IMR-90 (cell line): ENCODE results near the gene PAGE2. TPM values are rescaled to one million over a fixed set of nuclear protein-coding genes. Genes with fewer than 3 reads are reported as not detected.

Experiments used
- ATAC-seq: fragments of 200-7000 bp; cut with Tn5 transposase; 2 replicates; pipeline ENCODE4 v1.9.1; 2020; ENCODE audit warnings: low read depth, mild to moderate bottlenecking, moderate library complexity
- BruUV-seq: library from RNA; stranded (reverse); fragments of 400-500 nt; replicated peaks from 2 replicates; lab custom pipeline; 2021; lab: Mats Ljungman, UMichigan
- CTCF ChIA-PET: fragments of 300-600 bp; formaldehyde crosslinking; extraction: SDS; loops from one replicate; lab custom pipeline; 2021; ENCODE audit warnings: antibody characterized with exemption; lab: Yijun Ruan, JAX
- POLR2A ChIA-PET: fragments of 300-600 bp; sonication (Branson Sonifier 250); formaldehyde crosslinking; loops from one replicate; lab custom pipeline; 2022; ENCODE audit warnings: antibody characterized with exemption; ENCODE audit not compliant: unreplicated experiment; lab: Charles Lee
- DNase-seq: peaks from one replicate; pipeline ENCODE4 v3.0.0; 2013
- H2AFZ ChIP-seq: replicated peaks from 2 replicates; pipeline ENCODE3; 2013; ENCODE audit warnings: low read length, mild to moderate bottlenecking; ENCODE audit not compliant: poor library complexity
- H2AK5ac ChIP-seq: 2 replicates; pipeline ENCODE4 v1.6.1; 2013; ENCODE audit warnings: low read depth, low read length, inconsistent platforms
- H2AK9ac ChIP-seq: replicated peaks from 2 replicates; pipeline ENCODE3; 2013; ENCODE audit warnings: mild to moderate bottlenecking, low read depth, low read length, moderate library complexity; ENCODE audit not compliant: poor library complexity
- H2BK120ac ChIP-seq: 2 replicates; pipeline ENCODE4 v1.6.1; 2013; ENCODE audit warnings: low read depth, low read length, inconsistent platforms
- H2BK15ac ChIP-seq: 3 replicates; pipeline ENCODE4 v1.6.1; 2013; ENCODE audit warnings: low read depth, low read length, inconsistent platforms
- H2BK20ac ChIP-seq: 2 replicates; pipeline ENCODE4 v1.6.1; 2013; ENCODE audit warnings: low read depth, mild to moderate bottlenecking, inconsistent platforms, low read length, moderate library complexity
- H2BK5ac ChIP-seq: 2 replicates; pipeline ENCODE4 v1.6.1; 2013; ENCODE audit warnings: mild to moderate bottlenecking, low read depth, low read length, inconsistent platforms; ENCODE audit not compliant: poor library complexity, severe bottlenecking
- H3K14ac ChIP-seq: replicated peaks from 2 replicates; pipeline ENCODE4 v1.6.1; 2013; ENCODE audit warnings: low read depth, low read length, inconsistent platforms
- H3K18ac ChIP-seq: 2 replicates; pipeline ENCODE4 v1.6.1; 2013; ENCODE audit warnings: low read depth, low read length, control low read depth
- H3K23ac ChIP-seq: 2 replicates; pipeline ENCODE4 v1.6.1; 2013; ENCODE audit warnings: low read depth, low read length, inconsistent platforms
- H3K27ac ChIP-seq: 2 replicates; pipeline ENCODE4 v1.5.1; 2013; ENCODE audit warnings: mild to moderate bottlenecking, control low read depth, low read length; ENCODE audit not compliant: insufficient read depth
- H3K27me3 ChIP-seq: 2 replicates; pipeline ENCODE4 v1.6.1; 2013; ENCODE audit warnings: low read length; ENCODE audit not compliant: control insufficient read depth, insufficient read depth
- H3K36me3 ChIP-seq: 2 replicates; pipeline ENCODE4 v1.6.1; 2013; ENCODE audit warnings: low read length, mixed read lengths; ENCODE audit not compliant: control insufficient read depth, insufficient read depth
- H3K4ac ChIP-seq: 2 replicates; pipeline ENCODE4 v1.6.1; 2013; ENCODE audit warnings: low read depth, low read length, inconsistent platforms
- H3K4me1 ChIP-seq: 2 replicates; pipeline ENCODE4 v1.6.1; 2013; ENCODE audit warnings: low read length, mixed read lengths; ENCODE audit not compliant: control insufficient read depth, insufficient read depth
- H3K4me2 ChIP-seq: 2 replicates; pipeline ENCODE4 v1.6.1; 2013; ENCODE audit warnings: low read depth, mild to moderate bottlenecking, control low read depth, low read length, moderate library complexity
- H3K4me3 ChIP-seq: 2 replicates; pipeline ENCODE4 v1.5.1; 2013; ENCODE audit warnings: low read depth, mild to moderate bottlenecking, control low read depth, low read length, moderate library complexity; ENCODE audit not compliant: insufficient read depth
- H3K56ac ChIP-seq: 2 replicates; pipeline ENCODE4 v1.6.1; 2013; ENCODE audit warnings: low read length, inconsistent platforms; ENCODE audit not compliant: insufficient read depth; ENCODE audit errors: extremely low read depth
- H3K79me1 ChIP-seq, 2 experiments: 2 replicates each; pipeline ENCODE4 v1.6.1; 2013; ENCODE audit warnings: low read length in 2 of 2, inconsistent platforms in 1 of 2, low read depth in 1 of 2
- H3K9ac ChIP-seq: 2 replicates; pipeline ENCODE4 v1.6.1; 2013; ENCODE audit warnings: low read depth, low read length, control low read depth
- H3K9me1 ChIP-seq: 2 replicates; pipeline ENCODE4 v1.6.1; 2013; ENCODE audit warnings: low read length, inconsistent platforms; ENCODE audit not compliant: insufficient read depth
- H3K9me3 ChIP-seq: 2 replicates; pipeline ENCODE4 v1.6.1; 2013; ENCODE audit warnings: low read length; ENCODE audit not compliant: control insufficient read depth, insufficient read depth
- H4K20me1 ChIP-seq: 2 replicates; pipeline ENCODE4 v1.6.1; 2013; ENCODE audit warnings: low read length, inconsistent platforms; ENCODE audit not compliant: insufficient read depth
- H4K5ac ChIP-seq: 2 replicates; pipeline ENCODE4 v1.6.1; 2013; ENCODE audit warnings: mild to moderate bottlenecking, low read depth, low read length, control low read depth
- H4K8ac ChIP-seq, 2 experiments: 2 replicates each; pipeline ENCODE4 v1.6.1; 2013; ENCODE audit warnings: low read depth in 2 of 2, low read length in 2 of 2, control low read depth in 1 of 2, inconsistent platforms in 1 of 2
- H4K91ac ChIP-seq: 2 replicates; pipeline ENCODE4 v1.6.1; 2013; ENCODE audit warnings: low read depth, low read length, inconsistent platforms; ENCODE audit not compliant: insufficient read depth
- BHLHE40 ChIP-seq: fragments of 150-350 bp; IDR thresholded peaks from 2 replicates; pipeline ENCODE4 v1.6.1; 2016; ENCODE audit warnings: mild to moderate bottlenecking, low read depth, low read length
- CHD1 ChIP-seq: IDR thresholded peaks from 2 replicates; pipeline ENCODE4 v1.6.1; 2012; ENCODE audit warnings: low read depth, low read length, improper control_type of control experiment
- MAFK ChIP-seq: IDR thresholded peaks from 2 replicates; pipeline ENCODE4 v1.6.1; 2012; ENCODE audit warnings: low read depth, low read length, improper control_type of control experiment
- MAZ ChIP-seq: IDR thresholded peaks from 2 replicates; pipeline ENCODE4 v1.6.1; 2012; ENCODE audit warnings: low read depth, mild to moderate bottlenecking, low read length, improper control_type of control experiment, moderate library complexity, borderline replicate concordance
- MXI1 ChIP-seq: IDR thresholded peaks from 2 replicates; pipeline ENCODE4 v1.6.1; 2012; ENCODE audit warnings: low read depth, mild to moderate bottlenecking, low read length, moderate library complexity, borderline replicate concordance
- RAD21 ChIP-seq: IDR thresholded peaks from 2 replicates; pipeline ENCODE4 v1.6.1; 2012; ENCODE audit warnings: low read length, improper control_type of control experiment
- RCOR1 ChIP-seq: IDR thresholded peaks from 2 replicates; pipeline ENCODE4 v1.6.1; 2012; ENCODE audit warnings: mild to moderate bottlenecking, low read length, improper control_type of control experiment; ENCODE audit not compliant: insufficient replicate concordance
- WGBS, 2 experiments: methylation state at CpG; one replicate each; pipeline versions ENCODE4 v1.1.5 to v1.1.7; 2013; ENCODE audit warnings: missing lambda C conversion rate in 2 of 2; ENCODE audit not compliant: insufficient read length in 1 of 2; ENCODE audit errors: extremely low coverage in 2 of 2; 5-methylcytosine and 5-hydroxymethylcytosine counted together
- dilution Hi-C: fragments of 300-500 bp; cut with HindIII; formaldehyde crosslinking; loops from one replicate; pipeline ENCODE4 v1.14.3; 2018; ENCODE audit warnings: low sequenced_read_pairs; ENCODE audit not compliant: unreplicated experiment
- in situ Hi-C: fragments of 300-500 bp; cut with MboI; formaldehyde crosslinking; loops from 3 replicates; pipeline ENCODE4 v1.14.3; 2019; ENCODE audit warnings: low sequenced_read_pairs, inconsistent platforms, mixed read lengths
- intact Hi-C: fragments of 100-400 bp; cut with micrococcal nuclease; formaldehyde crosslinking; loops from 2 replicates; pipeline ENCODE4 v1.10.0; 2022
- polyA plus RNA-seq, 3 experiments: library from polyadenylated mRNA; depleted of rRNA; stranded (reverse); fragments of >200 nt; gene quantifications; 2 replicates each; pipeline ENCODE4 v1.2.3, GENCODE V29; 2012; ENCODE audit warnings: low replicate concordance in 1 of 3
- total RNA-seq: library from RNA; depleted of rRNA; stranded (reverse); fragments of >200 nt; gene quantifications from 2 replicates; pipeline ENCODE4 v1.2.3, GENCODE V29; 2012
- TF ChIP-seq, protein P1 (sequence below): fragments of 150-350 bp; IDR thresholded peaks from 2 replicates; pipeline ENCODE4 v1.6.1; 2017; ENCODE audit warnings: mild to moderate bottlenecking, antibody characterized with exemption, low read length, low read depth
- TF ChIP-seq, protein P2 (sequence below): conservative IDR thresholded peaks from 2 replicates; pipeline ENCODE4 v1.5.1; 2012; ENCODE audit warnings: mild to moderate bottlenecking, low read depth, low read length, improper control_type of control experiment

PAGE2 gene
- total and polyA plus RNA-seq, 2 of the 4 experiments (the other 2 are of a cell fraction): not detected

DNA sequence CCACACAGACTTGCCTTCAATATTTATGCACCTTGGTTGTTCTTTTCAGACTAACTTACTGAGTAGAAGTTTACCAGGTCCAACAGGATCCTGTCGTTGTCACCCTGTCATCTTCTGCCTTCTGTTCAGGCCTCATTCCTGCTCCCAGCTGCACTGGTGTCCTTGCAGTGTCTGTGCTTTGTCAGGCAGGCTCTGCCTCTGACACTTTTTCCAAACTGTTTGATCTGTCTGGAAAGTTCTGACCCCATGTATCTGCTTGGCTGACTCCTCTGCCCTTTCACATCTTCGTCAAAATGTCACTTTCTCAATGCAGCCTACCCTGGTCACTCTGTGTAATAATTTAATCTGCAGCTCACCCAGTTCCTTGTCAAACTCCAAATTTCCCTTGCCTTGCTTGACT lies 9.9 kb downstream of the PAGE2 start:
- H4K5ac ChIP-seq: no peak overlapping the region
- ATAC-seq (no peak), DNase-seq (no peak)
- no peak overlapping the region for H4K91ac ChIP-seq
- H3K4me3 ChIP-seq: no peak overlapping the region
- BruUV-seq: no TSS peak
- no peak overlapping the region for H4K8ac ChIP-seq
- H2AFZ ChIP-seq: no peak overlapping the region
- H2BK15ac ChIP-seq: no peak overlapping the region
- H2BK5ac ChIP-seq: no peak overlapping the region
- H3K27me3 ChIP-seq: peaks cover 6% of the 10 kb centered on the region; the same call in 1 of the 2 replicates
- intact Hi-C loops: no loop called here
- no peak overlapping the region for H3K4me2 ChIP-seq
- no peak overlapping the region for H3K4ac ChIP-seq
- in situ Hi-C loops: no loop called here
- no peak overlapping the region for H2BK20ac ChIP-seq
- WGBS, 2 experiments: 57% methylated on average over 1 of the region's 2 CpGs; no CpG with 5 or more reads in 1 of the 2 experiments
- no peak overlapping the region for H3K9ac ChIP-seq
- H3K4me1 ChIP-seq: no peaks in the 10 kb centered on the region
- POLR2A ChIA-PET: no interaction called here
- no peak overlapping the region for H2BK120ac ChIP-seq
- H2AK5ac ChIP-seq: no peak overlapping the region
- H3K23ac ChIP-seq: no peak overlapping the region
- dilution Hi-C loops: no loop called here
- H3K56ac ChIP-seq: no peak overlapping the region
- H3K27ac ChIP-seq: no peak overlapping the region
- no peak overlapping the region for H3K14ac ChIP-seq
- TF ChIP-seq RAD21 (no peak), RCOR1 (no peak), MAZ (no peak), MAFK (no peak), BHLHE40 (no peak), CHD1 (no peak), MXI1 (no peak)
- TF ChIP-seq, protein P1, sequence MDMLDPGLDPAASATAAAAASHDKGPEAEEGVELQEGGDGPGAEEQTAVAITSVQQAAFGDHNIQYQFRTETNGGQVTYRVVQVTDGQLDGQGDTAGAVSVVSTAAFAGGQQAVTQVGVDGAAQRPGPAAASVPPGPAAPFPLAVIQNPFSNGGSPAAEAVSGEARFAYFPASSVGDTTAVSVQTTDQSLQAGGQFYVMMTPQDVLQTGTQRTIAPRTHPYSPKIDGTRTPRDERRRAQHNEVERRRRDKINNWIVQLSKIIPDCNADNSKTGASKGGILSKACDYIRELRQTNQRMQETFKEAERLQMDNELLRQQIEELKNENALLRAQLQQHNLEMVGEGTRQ: no peak
- TF ChIP-seq, protein P2, sequence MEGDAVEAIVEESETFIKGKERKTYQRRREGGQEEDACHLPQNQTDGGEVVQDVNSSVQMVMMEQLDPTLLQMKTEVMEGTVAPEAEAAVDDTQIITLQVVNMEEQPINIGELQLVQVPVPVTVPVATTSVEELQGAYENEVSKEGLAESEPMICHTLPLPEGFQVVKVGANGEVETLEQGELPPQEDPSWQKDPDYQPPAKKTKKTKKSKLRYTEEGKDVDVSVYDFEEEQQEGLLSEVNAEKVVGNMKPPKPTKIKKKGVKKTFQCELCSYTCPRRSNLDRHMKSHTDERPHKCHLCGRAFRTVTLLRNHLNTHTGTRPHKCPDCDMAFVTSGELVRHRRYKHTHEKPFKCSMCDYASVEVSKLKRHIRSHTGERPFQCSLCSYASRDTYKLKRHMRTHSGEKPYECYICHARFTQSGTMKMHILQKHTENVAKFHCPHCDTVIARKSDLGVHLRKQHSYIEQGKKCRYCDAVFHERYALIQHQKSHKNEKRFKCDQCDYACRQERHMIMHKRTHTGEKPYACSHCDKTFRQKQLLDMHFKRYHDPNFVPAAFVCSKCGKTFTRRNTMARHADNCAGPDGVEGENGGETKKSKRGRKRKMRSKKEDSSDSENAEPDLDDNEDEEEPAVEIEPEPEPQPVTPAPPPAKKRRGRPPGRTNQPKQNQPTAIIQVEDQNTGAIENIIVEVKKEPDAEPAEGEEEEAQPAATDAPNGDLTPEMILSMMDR: no peak
- H3K18ac ChIP-seq: no peak overlapping the region
- CTCF ChIA-PET: no interaction called here
- no peaks in the 10 kb centered on the region for H3K9me3 ChIP-seq
- no peaks in the 10 kb centered on the region for H3K79me1 ChIP-seq
- H3K9me1 ChIP-seq: no peaks in the 10 kb centered on the region
- H3K36me3 ChIP-seq: no peaks in the 10 kb centered on the region
- H4K20me1 ChIP-seq: no peaks in the 10 kb centered on the region
- no peak overlapping the region for H2AK9ac ChIP-seq
